ENCODE measurements around the gene GRM8. TPM values are rescaled to one million over a fixed set of nuclear protein-coding genes. Genes with fewer than 3 reads are reported as not detected.
A peak's percentile ranks its signal among the peaks of the same experiment; 100 is the strongest.
"Not testable (repeated sequence)": the region's sequence is repeated elsewhere in the genome, so short reads cannot be mapped to it uniquely, and the experiment has no call there.

The GRM8 gene
- total RNA-seq, 1 experiment from 2014 or later: not detected

DNA sequence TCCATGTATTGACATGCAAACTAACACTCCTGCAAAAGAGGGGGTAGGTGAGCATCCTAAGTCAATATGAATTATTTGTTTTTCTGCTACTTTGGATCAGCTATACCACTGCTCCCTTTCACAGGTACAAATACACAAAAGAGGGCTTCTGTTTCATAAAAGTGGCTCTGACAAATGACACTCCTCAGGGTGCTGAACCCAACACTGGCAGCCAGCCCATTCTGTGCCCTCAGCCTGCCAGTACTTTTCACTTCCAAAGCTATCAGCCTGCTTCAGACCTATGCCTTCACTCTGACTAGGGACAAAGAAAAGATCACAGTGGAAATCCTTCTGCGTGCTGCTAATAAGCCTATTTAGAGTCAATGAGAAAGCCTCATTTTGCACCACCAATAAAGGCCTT is 364.8 kb downstream of the GRM8 start:
- in situ Hi-C loops (cut with HindIII; ENCODE audit: low pct_unique_long_range_greater_than_20kb, low sequenced_read_pairs); DNase-seq (ENCODE audit: low read depth): not testable (repeated sequence)

DNA sequence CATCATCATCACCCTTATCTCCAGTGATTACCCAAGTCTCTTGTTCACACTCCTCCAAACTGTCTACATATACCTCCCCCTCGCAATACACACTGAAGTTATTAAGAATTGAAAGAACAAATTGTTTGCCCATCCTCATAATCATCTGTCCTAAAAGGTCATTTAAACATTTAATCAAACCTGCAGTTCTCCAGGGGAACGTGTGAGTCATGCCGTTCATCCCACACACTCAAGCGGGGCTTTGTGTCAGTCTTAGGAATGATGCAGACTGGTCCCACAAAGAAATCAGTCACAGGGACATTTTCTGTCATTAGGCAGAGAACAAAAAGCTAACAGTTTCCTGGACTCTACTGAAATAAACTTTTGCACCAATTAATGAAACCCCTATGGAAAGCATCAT is 365.2 kb downstream of the GRM8 start:
- in situ Hi-C loops (cut with HindIII; ENCODE audit: low pct_unique_long_range_greater_than_20kb, low sequenced_read_pairs); DNase-seq (ENCODE audit: low read depth): not testable (repeated sequence)

DNA sequence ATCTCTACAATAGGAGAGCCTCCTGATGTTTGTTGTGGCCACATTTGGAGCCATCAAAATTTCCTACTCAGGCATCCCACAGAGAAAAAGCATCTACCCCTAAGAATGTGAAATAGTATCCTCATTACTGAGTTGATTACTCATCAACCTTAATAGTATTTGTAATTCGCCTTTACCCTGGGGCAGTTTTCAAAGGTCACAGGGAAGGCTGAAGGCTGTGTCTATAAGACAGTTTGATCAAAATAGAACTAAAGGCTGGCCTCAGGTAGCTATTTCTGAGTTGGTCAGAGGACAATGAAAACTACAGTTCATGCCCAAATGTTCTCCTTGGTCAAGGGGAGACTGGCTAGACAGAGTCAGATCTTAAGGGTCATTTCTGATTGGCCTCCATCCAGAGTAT is 370.0 kb downstream of the GRM8 start:
- in situ Hi-C loops (cut with HindIII; ENCODE audit: low pct_unique_long_range_greater_than_20kb, low sequenced_read_pairs); DNase-seq (ENCODE audit: low read depth): not testable (repeated sequence)

DNA sequence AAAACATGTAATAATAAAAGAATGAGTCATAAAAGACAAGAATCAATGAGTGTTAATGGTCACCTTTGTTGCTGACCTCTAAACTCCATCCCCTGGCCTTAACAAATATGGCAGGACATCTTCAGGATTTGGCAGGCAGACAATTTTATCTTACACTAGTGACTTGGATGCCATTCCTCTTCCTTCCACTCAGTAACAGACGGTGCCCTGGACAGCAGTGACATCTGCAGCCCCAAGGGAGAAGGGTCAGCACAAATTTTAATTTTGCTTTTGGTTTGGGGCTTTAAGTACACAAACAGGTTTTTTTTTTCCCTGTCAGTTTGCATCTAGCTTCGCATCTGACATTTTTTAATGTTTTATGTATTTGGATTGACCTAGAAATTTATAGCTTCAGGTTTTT is 370.8 kb downstream of the GRM8 start:
- in situ Hi-C loops (cut with HindIII; ENCODE audit: low pct_unique_long_range_greater_than_20kb, low sequenced_read_pairs); DNase-seq (ENCODE audit: low read depth): not testable (repeated sequence)

- DNase-seq (ENCODE audit: low read depth): no peak
- in situ Hi-C loops (cut with HindIII; ENCODE audit: low pct_unique_long_range_greater_than_20kb, low sequenced_read_pairs): no loop called here
These were observed 371.4 kb downstream of the GRM8 start for GRCh38 chr7:126881315-126881714.

DNA sequence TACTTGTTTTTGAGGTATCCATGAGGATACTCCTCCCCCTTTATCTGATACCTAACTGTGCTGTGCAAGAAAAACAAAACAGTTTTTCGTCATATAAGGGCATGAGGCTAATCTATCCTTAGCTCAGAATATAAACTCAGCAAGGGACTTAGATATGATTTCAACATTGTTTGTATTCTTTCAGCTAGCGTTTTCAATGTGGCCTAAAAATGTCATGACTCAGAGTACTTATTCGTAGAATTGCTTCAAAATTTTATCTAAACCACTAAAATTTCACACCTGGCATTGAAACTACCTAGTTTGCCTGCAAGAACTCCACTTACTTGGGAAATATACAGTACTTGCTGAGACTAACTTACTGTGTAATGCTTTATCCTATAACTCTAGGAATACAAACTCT is 376.2 kb downstream of the GRM8 start:
- DNase-seq (ENCODE audit: low read depth); in situ Hi-C loops (cut with HindIII; ENCODE audit: low pct_unique_long_range_greater_than_20kb, low sequenced_read_pairs): not testable (repeated sequence)

- in situ Hi-C loops (cut with HindIII; ENCODE audit: low pct_unique_long_range_greater_than_20kb, low sequenced_read_pairs): no loop called here
- DNase-seq (ENCODE audit: low read depth): peak; percentile 14
These were observed 395.9 kb downstream of the GRM8 start for GRCh38 chr7:126856691-126857291.

GRCh38 chr7:126845331-126845730 is 407.4 kb downstream of the GRM8 start:
- in situ Hi-C loops (cut with HindIII; ENCODE audit: low pct_unique_long_range_greater_than_20kb, low sequenced_read_pairs): no loop called here
- no peak for DNase-seq (ENCODE audit: low read depth)

GRCh38 chr7:126843883-126844282 is 408.9 kb downstream of the GRM8 start:
- no peak for DNase-seq (ENCODE audit: low read depth)
- in situ Hi-C loops (cut with HindIII; ENCODE audit: low pct_unique_long_range_greater_than_20kb, low sequenced_read_pairs): no loop called here

DNA sequence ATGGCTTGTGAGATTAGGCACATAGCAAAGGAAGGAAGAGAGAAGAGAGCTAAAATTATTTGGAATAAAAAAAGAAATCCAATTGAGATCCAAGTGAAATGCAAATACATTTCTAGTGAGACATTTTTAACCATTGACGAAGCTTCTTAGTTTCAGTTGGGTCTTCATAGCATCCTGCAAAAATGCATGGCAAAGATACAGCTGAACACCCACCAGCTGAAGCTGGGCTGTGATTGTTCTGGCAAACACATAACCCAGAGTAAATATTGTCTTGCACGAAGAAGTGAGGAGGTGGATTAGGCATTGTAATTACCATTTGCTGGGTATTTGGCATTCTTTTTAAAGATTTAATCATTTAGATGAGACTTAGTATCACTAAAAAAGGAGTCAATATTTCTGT is 409.4 kb downstream of the GRM8 start:
- in situ Hi-C loops (cut with HindIII; ENCODE audit: low pct_unique_long_range_greater_than_20kb, low sequenced_read_pairs): no loop called here
- no peak for DNase-seq (ENCODE audit: low read depth)

GRCh38 chr7:126842451-126842850 is 410.3 kb downstream of the GRM8 start:
- no peak for DNase-seq (ENCODE audit: low read depth)
- in situ Hi-C loops (cut with HindIII; ENCODE audit: low pct_unique_long_range_greater_than_20kb, low sequenced_read_pairs): no loop called here

DNA sequence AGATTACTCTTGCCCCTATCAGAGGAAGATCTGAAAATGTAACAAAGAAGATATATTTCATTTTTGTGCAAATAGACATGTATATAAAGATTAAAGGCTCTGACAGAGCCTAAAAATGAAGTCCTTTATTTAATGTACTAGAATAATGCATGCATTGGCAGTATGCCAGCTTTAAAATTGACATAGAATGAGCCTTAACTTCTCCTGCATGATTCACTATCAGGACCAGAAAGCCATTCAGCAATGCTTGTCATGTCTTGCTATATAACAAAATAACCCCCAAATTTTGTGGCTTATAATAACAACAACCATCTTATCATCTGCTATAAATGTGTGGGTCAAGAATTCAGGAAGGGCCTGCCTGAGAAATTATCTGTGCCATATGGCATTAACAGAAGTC is 411.9 kb downstream of the GRM8 start:
- no peak for DNase-seq (ENCODE audit: low read depth)
- in situ Hi-C loops (cut with HindIII; ENCODE audit: low pct_unique_long_range_greater_than_20kb, low sequenced_read_pairs): no loop called here

DNA sequence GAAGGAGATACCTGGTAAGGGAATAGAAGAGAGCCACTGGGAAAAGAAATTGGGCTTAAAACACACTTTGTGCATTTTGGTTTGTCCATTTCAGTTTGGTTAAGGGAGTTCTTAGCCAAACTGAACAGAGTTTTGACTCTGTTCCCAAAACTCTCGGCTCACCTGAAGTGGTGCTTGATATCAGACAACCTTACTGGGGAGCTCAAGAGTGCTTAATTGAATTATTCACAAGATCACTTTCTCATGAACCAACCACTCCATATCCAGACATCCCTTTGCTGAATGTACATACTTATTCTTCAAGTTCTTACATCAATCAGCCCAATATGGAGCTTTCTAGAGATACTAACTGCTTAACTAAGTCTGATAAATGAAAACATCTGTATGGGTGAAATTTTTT is 413.1 kb downstream of the GRM8 start:
- in situ Hi-C loops (cut with HindIII; ENCODE audit: low pct_unique_long_range_greater_than_20kb, low sequenced_read_pairs): no loop called here
- DNase-seq (ENCODE audit: low read depth): no peak

GRCh38 chr7:126838194-126838593 is 414.5 kb downstream of the GRM8 start:
- DNase-seq (ENCODE audit: low read depth): no peak

GRCh38 chr7:126831241-126831640 is 421.5 kb downstream of the GRM8 start:
- DNase-seq (ENCODE audit: low read depth); in situ Hi-C loops (cut with HindIII; ENCODE audit: low pct_unique_long_range_greater_than_20kb, low sequenced_read_pairs): not testable (repeated sequence)

More at GRCh38 chr7:126838194-126838593, 414.5 kb downstream of the GRM8 start:
- in situ Hi-C loops (cut with HindIII; ENCODE audit: low pct_unique_long_range_greater_than_20kb, low sequenced_read_pairs): no loop called here

DNA sequence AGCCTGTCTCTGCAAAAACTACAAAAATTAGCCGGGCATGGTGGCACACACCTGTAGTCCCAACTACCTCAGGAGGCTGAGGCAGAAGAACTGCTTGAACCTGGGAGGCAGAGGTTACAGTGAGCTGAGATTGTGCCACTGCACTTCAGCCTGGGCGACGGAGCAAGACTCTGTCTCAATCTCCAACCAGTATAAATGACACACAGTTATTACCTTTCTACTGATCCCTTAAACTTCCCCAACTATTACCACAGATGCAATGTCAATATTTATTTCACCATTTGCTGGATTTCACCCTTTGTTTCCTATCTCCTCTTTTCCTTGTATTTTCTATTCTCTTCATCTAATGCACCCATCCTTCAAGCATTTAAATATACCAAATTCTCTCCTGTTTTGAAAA is 431.8 kb downstream of the GRM8 start:
- DNase-seq (ENCODE audit: low read depth): no peak
- in situ Hi-C loops (cut with HindIII; ENCODE audit: low pct_unique_long_range_greater_than_20kb, low sequenced_read_pairs): no loop called here

DNA sequence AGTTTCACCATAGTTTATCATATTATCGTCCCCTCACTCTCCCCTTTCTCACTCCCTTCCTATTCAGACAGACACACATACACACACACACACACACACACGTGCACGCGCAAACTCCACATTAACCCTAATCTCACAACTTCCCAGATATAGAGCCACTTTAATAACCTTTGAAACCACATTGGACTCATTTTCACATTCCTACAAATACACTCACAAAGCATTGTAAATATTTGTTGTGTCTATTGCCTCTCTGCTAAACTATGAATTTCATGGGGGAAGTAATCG is 433.6 kb downstream of the GRM8 start:
- in situ Hi-C loops (cut with HindIII; ENCODE audit: low pct_unique_long_range_greater_than_20kb, low sequenced_read_pairs): no loop called here

GRCh38 chr7:126818393-126819196 is 434.1 kb downstream of the GRM8 start:
- DNase-seq (ENCODE audit: low read depth): no peak
- in situ Hi-C loops (cut with HindIII; ENCODE audit: low pct_unique_long_range_greater_than_20kb, low sequenced_read_pairs): no loop called here

More for the DNA sequence above, 433.6 kb downstream of the GRM8 start:
- DNase-seq (ENCODE audit: low read depth): no peak

DNA sequence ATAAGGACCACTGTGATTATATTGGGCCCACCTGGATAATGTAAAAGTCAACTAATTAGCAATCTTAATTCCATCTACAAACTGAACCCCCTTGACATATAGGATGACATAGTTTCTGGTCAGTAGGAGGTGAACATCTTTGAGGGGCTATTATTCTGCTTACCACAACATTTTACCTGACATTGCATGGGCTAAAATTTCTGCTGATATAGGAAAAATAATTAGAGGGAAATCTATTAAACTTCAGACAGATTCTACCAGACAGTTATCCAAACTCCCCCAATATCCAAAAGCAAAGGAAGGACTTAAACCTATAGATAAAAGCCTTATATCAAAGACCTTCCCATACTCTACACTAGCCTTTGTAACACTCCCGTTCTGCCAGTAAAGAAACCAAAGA is 443.6 kb downstream of the GRM8 start:
- in situ Hi-C loops (cut with HindIII; ENCODE audit: low pct_unique_long_range_greater_than_20kb, low sequenced_read_pairs): no loop called here
- DNase-seq (ENCODE audit: low read depth): no peak

GRCh38 chr7:126806614-126807013 is 446.1 kb downstream of the GRM8 start:
- no peak for DNase-seq (ENCODE audit: low read depth)
- in situ Hi-C loops (cut with HindIII; ENCODE audit: low pct_unique_long_range_greater_than_20kb, low sequenced_read_pairs): no loop called here

All from Caki2 (cell line).